CD4-positive, alpha-beta T cell treated with Interleukin-10 for 1 hour (primary cell): ENCODE measurements around the gene ARID3B.
A peak's percentile ranks its signal among the peaks of the same experiment; 100 is the strongest.
"Not testable (repeated sequence)": the region's sequence is repeated elsewhere in the genome, so short reads cannot be mapped to it uniquely, and the experiment has no call there.

Source experiments
- DNase-seq: peaks from one replicate; pipeline ENCODE4 v3.0.0-alpha.2; 2020

ARID3B gene

DNA sequence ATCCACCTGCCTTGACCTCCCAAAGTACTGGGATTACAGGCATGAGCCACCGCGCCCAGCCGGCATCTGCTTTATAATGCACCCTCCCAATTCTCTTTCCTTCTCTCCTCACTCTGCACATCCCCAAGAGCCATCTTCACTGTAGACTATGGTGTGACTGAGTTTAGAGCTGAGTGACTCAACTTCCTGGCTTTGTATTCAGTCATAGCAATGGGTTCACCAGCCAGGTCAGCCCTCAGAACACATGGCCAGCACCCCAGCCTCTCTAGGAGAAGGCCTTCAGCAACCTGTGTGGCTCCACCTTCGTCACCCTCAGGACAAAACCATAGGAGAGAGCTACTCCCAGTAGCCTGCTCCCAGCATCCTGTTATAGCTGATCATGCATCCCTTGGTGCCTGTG lies 33.0 kb downstream of the ARID3B start:
- no peak for DNase-seq

DNA sequence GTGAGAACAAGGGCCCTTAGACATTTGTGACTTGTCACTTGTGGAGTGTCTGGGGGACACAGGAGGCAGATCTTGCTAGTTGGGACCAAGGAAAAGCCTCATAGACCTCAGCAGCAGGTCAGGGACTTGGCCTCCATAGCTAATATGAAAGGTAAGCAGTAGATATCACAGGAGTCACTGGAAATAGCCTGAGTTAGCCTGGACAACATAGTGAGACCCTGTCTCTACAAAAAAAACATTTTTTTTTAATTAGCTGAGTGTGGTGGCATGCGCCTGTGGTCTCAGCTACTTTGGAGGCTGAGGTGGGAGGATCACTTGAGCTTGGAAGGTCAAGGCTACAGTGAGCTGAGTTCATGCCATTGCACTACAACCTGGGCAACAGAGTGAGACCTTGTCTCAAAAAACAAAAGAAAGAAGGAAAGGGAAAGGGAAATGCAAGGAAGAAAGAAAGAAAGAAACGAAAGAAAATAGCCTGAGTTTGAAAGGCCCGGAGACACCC lies 37.5 kb downstream of the ARID3B start:
- no peak for DNase-seq

DNA sequence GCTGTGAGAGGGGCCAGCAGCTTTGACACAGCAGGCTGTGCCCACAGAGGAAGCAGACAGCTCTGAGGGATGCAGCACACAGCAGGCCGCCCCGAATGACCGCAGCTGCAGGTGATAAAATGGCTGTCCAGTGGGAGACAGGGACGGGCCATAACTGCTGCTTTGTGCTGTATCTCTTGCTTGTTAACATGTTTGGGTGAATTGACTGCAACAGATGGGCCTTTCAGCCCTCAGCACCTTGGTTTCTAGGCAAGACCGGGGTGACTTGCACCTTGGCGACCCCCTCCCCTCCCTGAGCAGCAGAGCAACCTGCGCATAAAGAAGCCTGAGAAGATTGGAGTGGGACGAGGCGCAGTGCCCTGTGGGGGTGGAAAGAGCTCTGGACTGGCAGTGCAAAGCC lies 38.0 kb downstream of the ARID3B start:
- no peak for DNase-seq

DNA sequence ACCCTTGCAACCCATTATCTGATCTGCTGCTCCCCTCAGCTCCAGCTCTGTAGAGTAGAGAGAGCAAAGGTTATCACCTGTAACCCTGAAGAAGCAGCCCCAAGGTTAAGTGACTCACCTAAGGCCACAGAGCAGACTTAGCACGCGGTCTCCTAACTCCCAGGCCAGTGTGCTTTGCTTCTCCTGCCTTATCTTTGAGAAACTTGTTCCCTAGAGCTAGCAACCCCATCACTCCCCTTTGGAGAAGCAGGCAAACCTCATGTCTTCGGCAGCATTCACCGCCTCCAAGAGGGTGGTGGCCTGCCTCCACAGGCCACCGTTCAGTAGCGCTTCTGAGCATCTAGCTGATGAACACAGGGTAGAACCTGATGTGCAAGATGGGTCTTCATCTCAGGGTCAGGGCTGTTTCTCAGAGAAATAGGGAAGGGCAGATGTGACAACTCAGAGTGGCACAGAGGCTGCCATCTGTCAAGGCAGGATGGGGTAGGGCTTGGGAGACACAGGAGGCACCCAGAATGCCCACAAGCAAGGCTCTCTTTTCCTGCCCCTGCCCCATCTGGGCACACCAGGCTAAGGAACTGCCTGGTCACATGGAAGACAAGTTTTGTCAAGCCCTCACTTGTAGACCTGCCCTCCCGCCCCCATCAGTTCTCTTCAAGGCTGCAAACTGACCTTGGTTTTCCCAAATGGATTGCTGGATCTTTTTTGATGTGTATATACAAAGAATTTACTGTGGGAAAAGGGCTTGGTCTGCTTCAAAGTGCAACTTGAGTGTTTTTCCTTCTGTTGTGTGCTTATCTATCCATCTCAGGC lies 39.7 kb downstream of the ARID3B start:
- no peak for DNase-seq

- no peak for DNase-seq
These were observed 43.2 kb downstream of the ARID3B start for GRCh38 chr15:74584204-74584603.

DNA sequence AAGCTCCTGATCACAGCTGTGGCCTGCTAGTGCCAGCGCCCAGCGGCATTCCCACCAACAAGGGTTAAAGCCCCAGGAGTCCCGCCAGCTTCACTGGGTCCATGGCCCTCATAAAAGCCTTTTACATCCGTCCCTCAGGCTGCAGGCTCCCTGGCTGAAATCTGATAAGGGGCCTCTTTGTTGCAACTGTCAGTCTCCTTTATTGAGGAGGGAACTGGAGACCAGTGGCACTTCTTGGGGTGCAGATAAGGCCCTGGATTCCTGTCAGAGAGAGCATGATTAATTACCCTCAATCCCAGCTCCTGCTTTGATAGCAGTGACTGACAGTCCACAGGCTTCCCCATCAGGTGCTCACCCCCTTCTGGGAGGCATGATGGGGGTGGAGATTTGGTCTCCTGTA lies 43.8 kb downstream of the ARID3B start:
- DNase-seq = no peak

- DNase-seq = no peak
These were observed 44.2 kb downstream of the ARID3B start for GRCh38 chr15:74585191-74585590.

DNA sequence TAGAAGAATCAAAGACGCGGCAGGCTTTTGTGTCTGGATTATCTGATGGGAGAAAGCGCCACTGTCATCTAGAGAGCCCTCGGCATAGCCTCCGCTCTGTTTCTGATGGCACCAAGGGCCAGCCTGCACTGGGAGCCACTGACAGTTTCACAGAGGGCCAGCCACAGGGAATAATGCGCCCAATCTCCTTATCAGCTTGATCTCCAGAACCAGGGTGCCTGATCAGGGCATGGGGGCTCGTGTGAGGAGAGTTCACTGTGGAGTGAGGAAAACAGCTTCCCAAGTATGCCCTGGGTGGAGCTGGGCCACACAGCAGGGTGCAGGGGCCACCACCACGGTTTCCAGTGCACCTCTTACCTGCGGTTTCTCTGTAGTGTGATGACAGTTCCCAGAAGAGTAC lies 44.8 kb downstream of the ARID3B start:
- DNase-seq = no peak

DNA sequence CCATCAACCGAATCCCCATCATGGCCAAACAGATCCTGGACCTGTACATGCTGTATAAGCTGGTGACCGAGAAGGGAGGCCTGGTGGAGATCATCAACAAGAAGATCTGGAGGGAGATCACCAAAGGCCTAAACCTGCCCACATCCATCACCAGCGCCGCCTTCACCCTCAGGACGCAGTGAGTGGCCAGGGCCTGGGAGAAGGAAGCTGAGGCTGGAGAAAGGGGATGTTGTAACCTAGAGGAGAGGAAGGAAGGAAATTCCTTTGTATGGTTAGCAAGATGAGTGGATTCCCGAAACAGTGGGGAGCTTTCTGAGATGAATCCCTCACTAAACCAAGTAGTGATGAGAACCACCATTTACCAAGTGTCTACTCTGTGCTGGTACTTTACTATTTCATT lies 48.8 kb downstream of the ARID3B start:
- no peak for DNase-seq

DNA sequence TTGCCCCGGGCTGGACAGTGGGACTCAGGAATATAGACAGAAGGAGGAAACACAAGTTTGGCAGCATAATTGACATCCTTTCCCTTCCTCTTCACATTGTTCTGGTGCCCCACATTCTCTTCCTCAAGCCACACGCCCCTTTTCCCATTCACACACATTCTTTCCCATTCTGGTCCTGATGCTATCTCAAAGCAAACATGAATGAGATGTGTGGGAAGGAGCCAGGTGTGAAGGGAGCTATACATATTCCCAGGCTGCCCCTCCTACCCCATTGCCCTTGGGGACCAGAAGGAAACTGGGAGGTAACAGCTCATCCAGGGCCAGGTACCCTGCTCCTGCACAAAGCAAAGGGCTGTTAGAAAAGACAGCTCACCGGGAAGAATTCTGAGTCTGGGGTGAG lies 51.2 kb downstream of the ARID3B start:
- DNase-seq = no peak

GRCh38 chr15:74593122-74593521 lies 52.1 kb downstream of the ARID3B start:
- DNase-seq = no peak

GRCh38 chr15:74594455-74594854 lies 53.4 kb downstream of the ARID3B start:
- DNase-seq = no peak

DNA sequence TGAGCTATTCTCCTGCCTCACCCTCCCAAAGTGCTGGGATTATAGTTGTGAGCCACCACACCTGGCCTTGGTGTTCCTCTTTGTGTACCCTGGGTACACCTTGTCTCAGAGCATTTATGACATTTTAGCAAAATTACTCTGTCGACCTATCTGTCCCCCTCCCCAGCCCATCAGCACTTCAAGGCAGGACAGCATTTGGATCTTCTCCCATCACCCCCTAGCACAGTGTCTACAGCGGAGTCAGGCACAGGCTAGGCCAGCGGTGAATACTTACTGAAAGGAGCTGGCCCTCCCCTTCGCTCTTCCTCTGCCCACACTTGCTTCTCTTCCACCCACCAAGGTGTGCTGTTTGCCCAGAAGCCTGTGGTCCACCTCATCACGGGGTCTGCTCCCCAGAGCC lies 54.3 kb downstream of the ARID3B start:
- no peak for DNase-seq

GRCh38 chr15:74596736-74597135 lies 55.7 kb downstream of the ARID3B start:
- DNase-seq = not testable (repeated sequence)

DNA sequence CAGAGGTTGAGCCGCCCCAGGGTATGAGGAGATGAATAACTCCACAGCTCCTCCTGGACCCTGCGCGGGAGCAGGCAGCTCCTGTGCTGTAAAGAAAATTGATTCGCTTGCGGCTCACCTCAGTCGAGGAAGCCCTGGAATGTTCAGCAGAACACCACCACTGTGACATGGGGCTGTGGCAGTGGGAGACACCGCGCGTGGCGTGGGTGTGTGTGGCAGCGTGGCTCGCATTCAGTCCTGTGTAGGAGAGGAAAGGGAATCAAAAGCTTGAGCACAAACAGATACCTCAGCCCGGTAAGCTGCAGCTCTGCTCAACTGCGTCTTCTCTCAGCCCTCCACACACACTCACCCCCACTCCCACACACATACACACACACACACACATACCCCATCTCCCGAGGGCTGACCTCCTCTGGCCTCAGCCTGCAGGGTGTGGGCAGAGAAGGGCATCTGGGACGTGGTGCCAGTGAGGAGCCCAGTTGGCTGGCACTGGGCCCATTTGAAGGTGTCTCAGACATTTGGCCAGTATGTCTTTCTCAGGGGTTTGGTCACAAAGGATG lies 56.2 kb downstream of the ARID3B start:
- DNase-seq = not testable (repeated sequence)

DNA sequence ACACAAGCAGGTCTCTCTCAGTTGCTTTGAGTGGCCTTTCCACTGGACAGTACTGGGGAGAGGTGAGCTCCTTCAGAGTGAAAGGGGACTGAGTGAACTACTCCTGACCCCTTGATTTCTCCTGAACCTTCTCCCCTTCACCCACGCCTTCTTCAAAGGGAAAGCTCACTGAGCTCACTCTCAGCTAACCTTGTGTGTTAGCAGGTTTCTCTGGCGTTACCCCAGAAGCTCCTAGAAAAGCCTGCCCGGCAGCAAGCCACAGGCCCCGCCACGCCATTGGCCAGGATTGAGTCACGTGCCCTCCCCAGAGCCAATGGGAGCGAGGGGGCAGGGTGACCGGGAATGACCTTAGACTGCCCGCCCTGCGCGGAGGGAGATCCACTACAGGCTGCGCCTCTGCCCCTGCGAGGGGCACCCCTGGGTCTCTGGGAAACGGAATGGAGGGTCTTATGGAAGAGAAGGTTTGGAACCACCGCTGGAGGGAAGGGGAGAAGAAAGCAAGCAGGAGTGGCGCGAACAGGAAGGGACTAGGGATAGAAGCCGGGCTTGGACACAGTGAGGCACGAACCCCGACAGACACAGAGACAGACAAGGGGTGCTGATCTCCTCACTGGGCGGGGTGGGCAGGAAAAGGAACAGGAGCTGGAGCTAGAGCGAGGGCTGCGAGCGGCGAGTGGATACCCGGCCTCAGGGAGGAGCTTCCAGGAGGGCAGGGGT lies 57.3 kb downstream of the ARID3B start:
- peak; percentile 91 for DNase-seq

DNA sequence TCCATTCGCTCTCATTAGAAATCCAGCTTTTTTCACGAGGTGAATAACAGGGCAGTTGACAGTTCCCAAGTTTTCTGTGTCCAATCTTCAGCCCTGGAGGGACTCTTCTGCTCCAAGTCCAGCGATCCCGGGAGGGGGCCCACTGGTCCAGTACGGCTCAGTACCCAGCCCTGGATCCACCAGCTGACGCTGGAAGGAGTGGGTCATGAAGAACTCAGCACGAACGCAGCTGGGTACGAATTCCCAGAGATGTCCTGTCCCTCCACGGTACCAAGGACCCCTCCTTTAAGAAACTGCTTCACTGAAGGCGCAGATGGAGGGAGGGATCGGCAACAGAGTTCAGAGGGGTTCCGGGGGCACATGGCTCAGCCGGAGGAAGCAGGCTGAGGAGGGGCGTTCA lies 58.1 kb downstream of the ARID3B start:
- DNase-seq = no peak

DNA sequence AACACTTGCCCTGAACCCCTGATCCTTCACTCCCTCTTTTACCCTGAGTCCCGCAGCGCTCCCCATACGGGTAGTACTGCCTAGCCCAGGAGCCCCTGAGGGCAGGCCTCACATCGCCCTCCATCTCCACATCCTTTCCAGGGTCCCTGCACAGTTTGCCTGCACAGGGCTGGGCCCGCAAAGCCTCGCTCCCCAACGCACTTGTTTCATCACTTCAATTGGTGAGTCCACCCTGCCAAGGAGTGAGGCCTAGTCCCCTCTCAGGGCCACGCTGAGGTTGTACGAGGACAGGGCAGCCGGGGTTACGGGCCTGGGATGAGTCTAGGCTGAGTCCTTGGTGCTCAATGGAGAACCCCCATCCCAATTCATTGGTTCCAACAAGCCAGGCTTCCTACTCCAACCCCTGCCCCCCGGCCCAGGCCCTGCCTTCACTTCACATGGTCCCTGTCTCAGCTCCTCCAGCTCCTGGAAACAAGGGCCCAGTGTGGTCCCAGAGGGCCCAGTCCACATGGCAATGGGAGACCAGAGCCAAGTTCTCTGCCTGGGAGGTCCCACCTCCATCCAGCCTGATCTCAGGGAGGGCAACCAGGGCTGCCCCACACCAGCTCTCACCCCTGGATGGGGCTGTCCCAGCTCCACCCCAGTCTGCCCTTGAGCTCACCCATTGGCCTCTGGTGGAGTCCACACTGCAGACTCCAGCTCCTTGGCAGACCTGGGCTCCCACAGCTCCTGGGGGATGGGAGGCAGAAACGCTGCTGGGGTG lies 62.2 kb downstream of the ARID3B start:
- DNase-seq = no peak

DNA sequence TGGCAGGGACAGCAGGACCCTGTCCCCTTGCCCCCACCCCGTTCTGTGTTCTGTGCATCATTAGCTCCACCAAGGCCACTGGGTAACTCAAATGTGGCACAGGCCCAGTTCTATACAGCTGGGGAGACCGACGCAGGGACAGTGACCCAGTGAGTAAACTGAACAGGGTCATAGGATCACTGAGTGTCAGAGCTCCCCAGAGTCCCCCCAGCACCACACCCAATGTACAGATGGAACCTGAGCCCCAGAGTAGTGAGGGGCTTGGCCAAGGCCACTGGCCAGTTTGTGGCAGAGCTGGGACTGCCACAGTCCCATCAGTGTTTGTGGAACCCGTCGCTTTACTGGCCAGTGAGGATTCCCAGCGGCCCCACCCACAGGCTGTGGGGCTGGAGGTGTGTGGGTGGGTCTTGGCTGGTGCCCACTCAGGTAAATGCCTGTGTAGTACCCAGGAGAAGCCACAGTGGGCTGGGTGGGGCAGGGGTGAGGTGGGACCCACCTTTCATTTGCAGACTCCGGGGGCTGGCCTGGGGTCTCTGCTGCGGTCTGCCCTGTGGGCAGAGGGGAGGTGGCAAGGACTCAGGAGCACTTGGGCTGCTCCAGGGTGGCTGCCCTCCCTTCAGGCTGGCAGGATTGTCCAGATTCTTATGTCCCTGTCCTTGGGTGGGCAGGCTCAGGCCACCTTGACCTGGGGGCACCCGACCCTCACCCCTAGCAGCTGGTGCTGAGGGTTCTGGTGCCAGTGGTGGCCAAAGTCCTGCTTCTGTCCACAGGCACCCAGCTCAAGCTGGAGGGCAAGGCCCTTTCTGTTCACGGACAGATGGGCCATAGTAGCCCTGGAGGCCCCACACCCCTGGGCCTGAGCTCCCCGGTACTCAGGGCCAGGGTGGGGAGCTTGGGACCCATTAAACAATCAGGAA lies 63.0 kb downstream of the ARID3B start:
- DNase-seq = no peak

- DNase-seq = no peak
These were observed 64.2 kb downstream of the ARID3B start for GRCh38 chr15:74604983-74605794.

DNA sequence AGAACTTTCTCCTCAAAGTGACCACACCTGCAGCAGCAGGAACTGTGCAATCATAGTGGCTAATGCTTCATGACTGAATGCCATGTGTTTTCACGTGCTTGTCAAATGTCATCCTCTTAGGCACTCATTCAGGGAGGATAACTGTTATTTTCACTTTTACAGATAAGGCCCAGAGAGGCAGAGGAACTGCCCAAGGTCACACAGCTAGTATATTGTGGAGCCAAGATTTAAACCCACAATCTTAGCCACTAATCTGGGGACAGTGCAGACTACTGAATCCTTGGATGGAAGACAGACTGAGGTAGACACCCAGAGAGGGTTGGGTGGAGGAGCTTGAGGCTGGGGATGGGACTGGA lies 64.8 kb downstream of the ARID3B start:
- no peak for DNase-seq
